ENCODE data around the gene IWS1.

Gene IWS1

GRCh38 chr2:127486247-127487058 is 39.8 kb downstream of the IWS1 start:
- DNase-seq = no peak

- DNase-seq = no peak
These were observed 40.6 kb downstream of the IWS1 start for GRCh38 chr2:127485694-127486071.

GRCh38 chr2:127485051-127485693 is 41.1 kb downstream of the IWS1 start:
- DNase-seq = no peak

- no peak for DNase-seq
These were observed 44.3 kb downstream of the IWS1 start for GRCh38 chr2:127482031-127482430.

GRCh38 chr2:127479866-127480743 is 46.2 kb downstream of the IWS1 start:
- no peak for DNase-seq

GRCh38 chr2:127479219-127479825 is 47.0 kb downstream of the IWS1 start:
- DNase-seq = no peak

- no peak for DNase-seq
These were observed 50.5 kb downstream of the IWS1 start for GRCh38 chr2:127475788-127476187.

GRCh38 chr2:127472268-127472667 is 54.0 kb downstream of the IWS1 start:
- no peak for DNase-seq

- DNase-seq = no peak
These were observed 54.9 kb downstream of the IWS1 start for GRCh38 chr2:127471286-127471988.

- DNase-seq = no peak
These were observed 56.3 kb downstream of the IWS1 start for GRCh38 chr2:127469974-127470373.

GRCh38 chr2:127469051-127469450 is 57.2 kb downstream of the IWS1 start:
- no peak for DNase-seq

GRCh38 chr2:127465258-127465657 is 61.0 kb downstream of the IWS1 start:
- no peak for DNase-seq

GRCh38 chr2:127464470-127465257 is 61.6 kb downstream of the IWS1 start:
- no peak for DNase-seq

GRCh38 chr2:127463155-127463991 is 62.9 kb downstream of the IWS1 start:
- no peak for DNase-seq

- DNase-seq = no peak
These were observed 63.8 kb downstream of the IWS1 start for GRCh38 chr2:127462461-127462860.

- no peak for DNase-seq
These were observed 69.3 kb downstream of the IWS1 start for GRCh38 chr2:127456960-127457359.

- no peak for DNase-seq
These were observed 70.5 kb downstream of the IWS1 start for GRCh38 chr2:127455566-127456493.

- no peak for DNase-seq
These were observed 71.4 kb downstream of the IWS1 start for GRCh38 chr2:127454595-127455565.
